Neural progenitor cell (in vitro differentiated cells): ENCODE results near the gene SIGLEC5. TPM values are rescaled to one million over a fixed set of nuclear protein-coding genes. Genes with fewer than 3 reads are reported as not detected.

Experiments
- DNase-seq: peaks from one replicate; pipeline ENCODE4 v3.0.0-alpha.2; 2016; ENCODE audit warnings: low spot score
- H2AFZ ChIP-seq: fragments of 200-600 bp; sonication (generic); replicated peaks from 2 replicates; pipeline ENCODE4 v1.6.1; 2016; ENCODE audit warnings: antibody characterized with exemption
- H3F3A ChIP-seq: fragments of 200-600 bp; sonication (generic); 2 replicates; pipeline ENCODE4 v1.6.1; 2016; ENCODE audit warnings: antibody characterized with exemption, low read depth
- H3K27ac ChIP-seq: fragments of 200-600 bp; sonication (generic); 2 replicates; pipeline ENCODE4 v1.5.1; 2016; ENCODE audit warnings: mild to moderate bottlenecking
- H3K27me3 ChIP-seq: fragments of 200-600 bp; sonication (generic); 2 replicates; pipeline ENCODE4 v1.6.1; 2016; ENCODE audit warnings: mild to moderate bottlenecking, moderate library complexity
- H3K36me3 ChIP-seq: fragments of 200-600 bp; sonication (generic); 2 replicates; pipeline ENCODE4 v1.5.1; 2016
- H3K4me1 ChIP-seq: fragments of 200-600 bp; sonication (generic); 2 replicates; pipeline ENCODE4 v1.6.1; 2016; ENCODE audit warnings: mixed run types
- H3K4me2 ChIP-seq: fragments of 200-600 bp; sonication (generic); 2 replicates; pipeline ENCODE4 v1.6.1; 2016
- H3K4me3 ChIP-seq: fragments of 200-600 bp; sonication (generic); 2 replicates; pipeline ENCODE4 v1.5.1; 2016
- H3K79me2 ChIP-seq: fragments of 200-600 bp; sonication (generic); 2 replicates; pipeline ENCODE4 v1.6.1; 2016; ENCODE audit warnings: low read depth
- H3K9ac ChIP-seq: fragments of 200-600 bp; sonication (generic); 2 replicates; pipeline ENCODE4 v1.6.1; 2016
- H3K9me3 ChIP-seq: fragments of 200-600 bp; sonication (generic); 2 replicates; pipeline ENCODE4 v1.5.1; 2016; ENCODE audit warnings: low read depth
- H4K20me1 ChIP-seq: fragments of 200-600 bp; sonication (generic); 2 replicates; pipeline ENCODE4 v1.6.1; 2016; ENCODE audit warnings: low read depth
- H3K27ac Mint-ChIP-seq: 3 replicates; pipeline ENCODE4 v1.8.0; 2021; ENCODE audit warnings: mixed read lengths
- H3K27me3 Mint-ChIP-seq: 2 replicates; pipeline ENCODE4 v1.8.0; 2022; ENCODE audit warnings: low read depth, mild to moderate bottlenecking, inconsistent platforms, moderate library complexity, mixed read lengths; ENCODE audit not compliant: insufficient read depth
- H3K36me3 Mint-ChIP-seq: 3 replicates; pipeline ENCODE4 v1.8.0; 2021; ENCODE audit warnings: mixed read lengths
- H3K4me1 Mint-ChIP-seq: 3 replicates; pipeline ENCODE4 v1.8.0; 2021; ENCODE audit warnings: mixed read lengths
- H3K4me3 Mint-ChIP-seq: 3 replicates; pipeline ENCODE4 v1.8.0; 2021; ENCODE audit warnings: mild to moderate bottlenecking, moderate library complexity, mixed read lengths
- H3K9me3 Mint-ChIP-seq: 3 replicates; pipeline ENCODE4 v1.8.0; 2020; ENCODE audit warnings: mixed read lengths
- EZH2 ChIP-seq: fragments of 200-600 bp; sonication (generic); IDR thresholded peaks from 2 replicates; pipeline ENCODE4 v1.6.1; 2017; ENCODE audit warnings: antibody characterized with exemption, mild to moderate bottlenecking, moderate library complexity
- EZH2phosphoT487 ChIP-seq: fragments of 200-600 bp; sonication (generic); IDR thresholded peaks from 2 replicates; pipeline ENCODE4 v1.6.1; 2017; ENCODE audit warnings: antibody characterized with exemption
- total RNA-seq: library from RNA; depleted of rRNA; stranded (reverse); fragments of >200 nt; gene quantifications from 2 replicates; pipeline ENCODE4 v1.2.3, GENCODE V29; 2015; ENCODE audit warnings: low replicate concordance
- TF ChIP-seq, protein P1 (sequence below): fragments of 200-600 bp; sonication (generic); IDR thresholded peaks from 2 replicates; pipeline ENCODE4 v1.5.1; 2017; ENCODE audit warnings: antibody characterized with exemption, mild to moderate bottlenecking

Gene SIGLEC5
- total RNA-seq, 1 donor from 2014 or later: not detected

DNA sequence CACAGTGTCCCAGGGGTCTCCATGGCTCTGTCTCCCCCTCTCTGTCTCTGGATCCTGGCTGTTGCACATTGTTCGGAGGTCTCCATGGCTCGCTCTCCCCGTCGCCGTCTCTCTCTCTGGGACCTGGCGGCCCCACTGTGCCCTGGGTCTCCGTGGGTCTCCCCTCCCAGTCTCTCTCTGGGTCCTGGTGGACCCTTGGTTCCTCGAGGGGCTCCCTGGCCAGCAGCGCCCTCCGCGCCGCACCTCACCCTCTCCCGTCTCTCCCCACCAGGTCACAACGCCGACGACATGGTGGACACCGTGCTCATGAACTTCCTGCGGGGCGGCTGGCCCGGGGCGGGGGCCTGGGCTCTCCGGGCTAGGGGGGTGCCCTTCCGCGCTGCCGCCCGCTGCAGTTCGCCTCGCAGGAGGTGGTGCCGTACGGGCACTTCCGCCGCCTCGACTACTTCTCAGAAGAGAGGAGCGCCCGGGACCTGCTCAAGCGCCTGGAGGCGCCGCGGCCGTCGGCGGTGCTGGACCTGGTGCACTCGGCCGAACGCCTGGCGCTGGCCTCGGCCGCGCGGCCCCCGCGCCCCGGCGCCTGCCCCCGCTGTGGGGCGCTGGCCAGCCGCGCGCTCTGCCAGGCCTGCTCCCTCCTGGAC is 29.1 kb downstream of the SIGLEC5 start:
- Histone ChIP-seq H3K36me3 (no peaks in the 10 kb centered on the region), H3K9me3 (no peaks in the 10 kb centered on the region), H4K20me1 (no peaks in the 10 kb centered on the region), H3K27ac (no peak overlapping the region), H3K4me2 (no peak overlapping the region), H3K4me3 (no peak overlapping the region), H3K9ac (no peak overlapping the region), H3K79me2 (no peaks in the 10 kb centered on the region), H3K4me1 (no peaks in the 10 kb centered on the region), H2AFZ (no peak overlapping the region), H3K27me3 (no peaks in the 10 kb centered on the region), H3F3A (no peaks in the 10 kb centered on the region)
- TF ChIP-seq, protein P1, sequence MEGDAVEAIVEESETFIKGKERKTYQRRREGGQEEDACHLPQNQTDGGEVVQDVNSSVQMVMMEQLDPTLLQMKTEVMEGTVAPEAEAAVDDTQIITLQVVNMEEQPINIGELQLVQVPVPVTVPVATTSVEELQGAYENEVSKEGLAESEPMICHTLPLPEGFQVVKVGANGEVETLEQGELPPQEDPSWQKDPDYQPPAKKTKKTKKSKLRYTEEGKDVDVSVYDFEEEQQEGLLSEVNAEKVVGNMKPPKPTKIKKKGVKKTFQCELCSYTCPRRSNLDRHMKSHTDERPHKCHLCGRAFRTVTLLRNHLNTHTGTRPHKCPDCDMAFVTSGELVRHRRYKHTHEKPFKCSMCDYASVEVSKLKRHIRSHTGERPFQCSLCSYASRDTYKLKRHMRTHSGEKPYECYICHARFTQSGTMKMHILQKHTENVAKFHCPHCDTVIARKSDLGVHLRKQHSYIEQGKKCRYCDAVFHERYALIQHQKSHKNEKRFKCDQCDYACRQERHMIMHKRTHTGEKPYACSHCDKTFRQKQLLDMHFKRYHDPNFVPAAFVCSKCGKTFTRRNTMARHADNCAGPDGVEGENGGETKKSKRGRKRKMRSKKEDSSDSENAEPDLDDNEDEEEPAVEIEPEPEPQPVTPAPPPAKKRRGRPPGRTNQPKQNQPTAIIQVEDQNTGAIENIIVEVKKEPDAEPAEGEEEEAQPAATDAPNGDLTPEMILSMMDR: no peak
- TF ChIP-seq EZH2 (no peak), EZH2phosphoT487 (no peak)
- H3K4me1 Mint-ChIP-seq: no peaks in the 10 kb centered on the region
- H3K36me3 Mint-ChIP-seq: no peaks in the 10 kb centered on the region
- DNase-seq: no peak
- H3K4me3 Mint-ChIP-seq: no peak overlapping the region
- H3K9me3 Mint-ChIP-seq: peaks cover 5% of the 10 kb centered on the region
- peaks cover 4% of the 10 kb centered on the region for H3K27me3 Mint-ChIP-seq
- no peak overlapping the region for H3K27ac Mint-ChIP-seq

DNA sequence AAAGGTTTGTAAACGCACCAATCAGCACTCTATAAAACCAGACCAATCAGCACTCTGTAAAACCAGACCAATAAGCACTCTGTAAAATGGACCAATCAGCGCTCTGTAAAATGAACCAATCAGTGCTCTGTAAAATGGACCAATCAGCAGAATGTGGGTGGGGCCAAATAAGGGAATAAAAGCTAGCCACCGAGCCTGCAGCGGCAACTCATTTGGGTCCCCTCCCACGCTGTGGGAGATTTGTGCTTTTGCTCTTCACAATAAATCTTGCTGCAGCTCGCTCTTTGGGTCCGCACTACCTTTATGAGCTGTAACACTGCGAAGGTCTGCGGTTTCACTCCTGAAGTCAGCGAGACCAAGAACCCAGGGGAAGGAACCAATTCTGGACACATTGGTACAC is 31.1 kb downstream of the SIGLEC5 start:
- DNase-seq: no peak
- H3K4me2 ChIP-seq: no peak overlapping the region
- no peaks in the 10 kb centered on the region for H3K79me2 ChIP-seq
- no peaks in the 10 kb centered on the region for H4K20me1 ChIP-seq
- no peaks in the 10 kb centered on the region for H3F3A ChIP-seq
- no peak overlapping the region for H2AFZ ChIP-seq
- Mint-ChIP-seq H3K4me1 (peaks cover 6% of the 10 kb centered on the region), H3K4me3 (no peak overlapping the region), H3K27me3 (peaks cover 4% of the 10 kb centered on the region), H3K9me3 (peaks cover 5% of the 10 kb centered on the region), H3K36me3 (peaks cover 1% of the 10 kb centered on the region), H3K27ac (no peak overlapping the region)
- H3K4me3 ChIP-seq: no peak overlapping the region
- H3K4me1 ChIP-seq: no peaks in the 10 kb centered on the region
- no peaks in the 10 kb centered on the region for H3K36me3 ChIP-seq
- TF ChIP-seq, protein P1: no peak
- TF ChIP-seq EZH2phosphoT487 (no peak), EZH2 (no peak)
- H3K9ac ChIP-seq: no peak overlapping the region
- H3K27ac ChIP-seq: no peak overlapping the region
- H3K9me3 ChIP-seq: no peaks in the 10 kb centered on the region
- H3K27me3 ChIP-seq: no peaks in the 10 kb centered on the region

DNA sequence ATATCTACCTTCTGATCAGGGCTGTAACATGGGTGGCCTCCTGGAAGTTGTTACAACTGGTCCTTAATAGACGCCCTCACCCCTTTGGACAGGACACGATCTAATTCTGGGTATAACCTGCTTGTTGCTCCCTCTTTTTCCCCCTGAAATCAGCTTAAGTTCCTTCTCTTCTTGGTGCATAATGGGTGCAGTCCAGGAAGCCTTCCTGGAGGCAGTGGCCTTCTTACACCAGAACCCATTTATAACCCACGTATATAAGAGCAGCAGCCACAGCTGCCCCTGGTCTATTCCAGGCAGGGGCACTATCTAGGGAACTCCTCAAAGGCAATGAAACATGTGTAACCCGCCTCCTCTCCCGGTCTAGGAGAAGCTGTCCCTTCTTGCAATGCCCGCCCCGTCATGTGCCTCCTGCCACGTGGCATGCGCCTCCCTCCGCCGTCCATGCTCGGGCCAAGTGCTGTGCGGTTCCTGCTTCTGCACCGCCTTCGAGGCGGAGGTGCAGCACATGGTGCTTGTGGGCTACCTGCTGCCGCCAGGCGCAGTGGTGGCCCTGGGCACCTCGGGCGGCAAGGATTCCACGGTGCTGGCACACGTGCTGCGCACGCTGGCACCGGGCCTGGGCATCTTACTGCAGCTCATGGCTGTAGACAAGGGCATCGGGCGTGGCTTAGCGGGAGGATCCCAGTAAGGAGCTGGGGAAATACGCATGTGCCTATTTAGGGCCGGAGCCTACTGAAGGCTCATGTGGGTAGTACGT is 31.9 kb downstream of the SIGLEC5 start:
- no peak overlapping the region for H2AFZ ChIP-seq
- H4K20me1 ChIP-seq: no peaks in the 10 kb centered on the region
- Mint-ChIP-seq H3K27me3 (peaks cover 4% of the 10 kb centered on the region), H3K27ac (no peak overlapping the region), H3K36me3 (peaks cover 1% of the 10 kb centered on the region), H3K4me3 (no peak overlapping the region), H3K9me3 (peaks cover 5% of the 10 kb centered on the region), H3K4me1 (peaks cover 13% of the 10 kb centered on the region)
- H3K27ac ChIP-seq: no peak overlapping the region
- no peak overlapping the region for H3K9ac ChIP-seq
- no peaks in the 10 kb centered on the region for H3K79me2 ChIP-seq
- no peaks in the 10 kb centered on the region for H3K27me3 ChIP-seq
- H3F3A ChIP-seq: no peaks in the 10 kb centered on the region
- no peaks in the 10 kb centered on the region for H3K4me1 ChIP-seq
- H3K4me3 ChIP-seq: no peak overlapping the region
- no peaks in the 10 kb centered on the region for H3K36me3 ChIP-seq
- TF ChIP-seq, protein P1: no peak
- no peak for TF ChIP-seq EZH2
- TF ChIP-seq EZH2phosphoT487: no peak
- no peak for DNase-seq
- no peaks in the 10 kb centered on the region for H3K9me3 ChIP-seq
- no peak overlapping the region for H3K4me2 ChIP-seq
